BJ (cell line): ENCODE data around the gene LRP3. TPM values are rescaled to one million over a fixed set of nuclear protein-coding genes. Genes with fewer than 3 reads are reported as not detected.

Experiments
- CTCF ChIA-PET: fragments of 350-600 bp; formaldehyde crosslinking; extraction: SDS; loops from one replicate; lab custom pipeline; 2021; ENCODE audit warnings: antibody characterized with exemption, inconsistent platforms; lab: Yijun Ruan, JAX
- POLR2A ChIA-PET: fragments of 300-600 bp; sonication (Branson Sonifier 250); formaldehyde crosslinking; extraction: SDS; loops from one replicate; lab custom pipeline; 2021; ENCODE audit warnings: antibody characterized with exemption; lab: Charles Lee
- DNase-seq: peaks from one replicate; pipeline ENCODE4 v3.0.0-alpha.2; 2011; ENCODE audit warnings: low read depth
- H3K27me3 ChIP-seq: 2 replicates; pipeline ENCODE4 v1.6.0; 2011; ENCODE audit warnings: low read length; ENCODE audit not compliant: control insufficient read depth, insufficient read depth
- H3K36me3 ChIP-seq: 2 replicates; pipeline ENCODE4 v1.5.1; 2011; ENCODE audit warnings: low read length; ENCODE audit not compliant: control insufficient read depth, insufficient read depth
- H3K4me3 ChIP-seq: 2 replicates; pipeline ENCODE4 v1.5.1; 2011; ENCODE audit warnings: low read depth, mild to moderate bottlenecking, control low read depth, low read length
- polyA plus RNA-seq: library from polyadenylated mRNA; depleted of rRNA; stranded (reverse); fragments of >200 nt; gene quantifications from 2 replicates; pipeline ENCODE4 v1.2.3, GENCODE V29; 2011
- TF ChIP-seq, protein P1 (sequence below): IDR thresholded peaks from 2 replicates; pipeline ENCODE4 v1.5.1; 2011; ENCODE audit warnings: low read depth, mild to moderate bottlenecking, control low read depth, inconsistent platforms, low read length, moderate library complexity; ENCODE audit not compliant: insufficient read depth

The LRP3 gene
- polyA plus RNA-seq, 1 experiment = 16.1 TPM

DNA sequence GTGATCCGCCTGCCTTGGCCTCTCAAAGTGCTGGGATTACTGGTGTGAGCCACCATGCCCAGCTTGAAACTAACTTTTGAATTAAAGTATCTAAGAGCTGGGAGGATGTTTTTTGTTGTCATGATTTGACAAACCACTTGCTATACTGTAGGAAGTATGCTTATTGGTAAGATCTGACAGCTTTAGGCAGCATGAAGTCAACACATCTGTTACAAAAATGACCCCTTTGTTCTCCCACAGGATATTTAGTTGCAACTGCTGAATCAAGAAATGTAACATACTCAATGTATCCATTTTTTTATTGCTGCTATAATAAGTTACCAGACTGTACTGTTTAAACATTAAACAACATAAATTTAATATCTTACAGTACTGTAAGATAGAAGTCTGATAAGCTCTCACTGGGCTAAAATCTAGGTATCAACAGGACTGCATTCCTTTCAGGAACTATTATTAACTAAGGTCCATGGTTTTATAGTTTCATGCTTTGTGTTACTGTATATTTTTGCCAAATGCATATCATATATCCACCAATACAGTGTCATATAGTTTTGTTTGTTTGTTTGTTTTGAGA, 22.8 kb upstream of the LRP3 start:
- no peaks in the 10 kb centered on the region for H3K36me3 ChIP-seq
- TF ChIP-seq, protein P1, sequence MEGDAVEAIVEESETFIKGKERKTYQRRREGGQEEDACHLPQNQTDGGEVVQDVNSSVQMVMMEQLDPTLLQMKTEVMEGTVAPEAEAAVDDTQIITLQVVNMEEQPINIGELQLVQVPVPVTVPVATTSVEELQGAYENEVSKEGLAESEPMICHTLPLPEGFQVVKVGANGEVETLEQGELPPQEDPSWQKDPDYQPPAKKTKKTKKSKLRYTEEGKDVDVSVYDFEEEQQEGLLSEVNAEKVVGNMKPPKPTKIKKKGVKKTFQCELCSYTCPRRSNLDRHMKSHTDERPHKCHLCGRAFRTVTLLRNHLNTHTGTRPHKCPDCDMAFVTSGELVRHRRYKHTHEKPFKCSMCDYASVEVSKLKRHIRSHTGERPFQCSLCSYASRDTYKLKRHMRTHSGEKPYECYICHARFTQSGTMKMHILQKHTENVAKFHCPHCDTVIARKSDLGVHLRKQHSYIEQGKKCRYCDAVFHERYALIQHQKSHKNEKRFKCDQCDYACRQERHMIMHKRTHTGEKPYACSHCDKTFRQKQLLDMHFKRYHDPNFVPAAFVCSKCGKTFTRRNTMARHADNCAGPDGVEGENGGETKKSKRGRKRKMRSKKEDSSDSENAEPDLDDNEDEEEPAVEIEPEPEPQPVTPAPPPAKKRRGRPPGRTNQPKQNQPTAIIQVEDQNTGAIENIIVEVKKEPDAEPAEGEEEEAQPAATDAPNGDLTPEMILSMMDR = no peak
- POLR2A ChIA-PET = interaction anchor here (0.5 kb wide), 1 partner anchor 66 kb away, joined by 4 read pairs; no protein-coding TSS in a partner anchor
- no peaks in the 10 kb centered on the region for H3K27me3 ChIP-seq
- no peak for DNase-seq
- H3K4me3 ChIP-seq = no peak overlapping the region
- CTCF ChIA-PET = interaction anchor here (1.1 to 2.1 kb wide), 5 partner anchors 13 to 27 kb away, joined by 3 to 7 read pairs (median 5); no protein-coding TSS in a partner anchor

DNA sequence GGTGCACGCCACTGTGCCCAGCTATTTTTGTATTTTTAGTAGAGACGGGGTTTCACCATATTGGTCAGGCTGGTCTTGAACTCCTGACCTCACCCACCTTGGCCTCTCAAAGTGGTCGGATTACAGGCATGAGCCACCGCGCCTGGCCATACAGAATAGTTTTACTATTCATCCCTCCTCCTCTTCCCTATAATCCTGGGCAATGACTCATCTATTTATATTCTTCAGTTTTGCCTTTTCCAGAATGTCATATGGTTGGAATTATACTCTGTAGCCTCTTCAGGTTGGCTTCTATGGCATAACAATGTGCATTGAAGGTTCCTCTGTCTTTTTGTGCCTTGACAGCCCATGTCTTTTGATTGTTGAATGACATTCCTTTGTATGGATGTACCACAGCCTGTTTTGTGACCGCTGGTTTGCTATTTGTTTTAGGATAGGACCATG, 22.2 kb upstream of the LRP3 start:
- ChIA-PET POLR2A (no interaction called here), CTCF (interaction anchor here (1.1 to 2.1 kb wide), 2 partner anchors 13 to 15 kb away, joined by 3 to 5 read pairs; no protein-coding TSS in a partner anchor)
- Histone ChIP-seq H3K4me3 (no peak overlapping the region), H3K27me3 (no peaks in the 10 kb centered on the region), H3K36me3 (no peaks in the 10 kb centered on the region)
- TF ChIP-seq, protein P1 = no peak
- DNase-seq = no peak

DNA sequence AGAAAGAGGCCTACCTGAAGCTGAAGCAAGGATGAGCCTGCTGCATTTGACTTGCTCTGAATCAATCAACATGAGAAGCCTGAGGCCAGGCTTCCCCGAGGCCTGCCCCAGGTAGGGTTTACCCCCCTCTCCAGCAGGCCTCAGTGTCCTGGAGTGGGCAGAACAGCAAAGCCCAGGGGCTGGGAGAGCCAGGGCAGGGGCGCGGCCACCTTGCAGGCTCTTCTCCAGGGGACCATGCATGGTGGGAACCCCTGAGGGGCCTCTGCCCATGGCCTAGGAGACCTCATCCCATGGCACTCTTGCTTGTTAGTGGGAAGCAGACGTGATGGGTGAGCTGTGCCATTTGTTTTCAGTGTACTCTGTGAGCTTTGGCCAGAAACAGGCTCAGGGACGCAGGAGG, 19.9 kb upstream of the LRP3 start:
- TF ChIP-seq, protein P1 = no peak
- no peak for DNase-seq
- Histone ChIP-seq H3K27me3 (no peaks in the 10 kb centered on the region), H3K4me3 (no peak overlapping the region), H3K36me3 (no peaks in the 10 kb centered on the region)
- CTCF ChIA-PET = interaction anchor here (0.7 to 2.4 kb wide), 5 partner anchors 10 to 62 kb away, joined by 3 to 13 read pairs (median 3); no protein-coding TSS in a partner anchor
- POLR2A ChIA-PET = no interaction called here

DNA sequence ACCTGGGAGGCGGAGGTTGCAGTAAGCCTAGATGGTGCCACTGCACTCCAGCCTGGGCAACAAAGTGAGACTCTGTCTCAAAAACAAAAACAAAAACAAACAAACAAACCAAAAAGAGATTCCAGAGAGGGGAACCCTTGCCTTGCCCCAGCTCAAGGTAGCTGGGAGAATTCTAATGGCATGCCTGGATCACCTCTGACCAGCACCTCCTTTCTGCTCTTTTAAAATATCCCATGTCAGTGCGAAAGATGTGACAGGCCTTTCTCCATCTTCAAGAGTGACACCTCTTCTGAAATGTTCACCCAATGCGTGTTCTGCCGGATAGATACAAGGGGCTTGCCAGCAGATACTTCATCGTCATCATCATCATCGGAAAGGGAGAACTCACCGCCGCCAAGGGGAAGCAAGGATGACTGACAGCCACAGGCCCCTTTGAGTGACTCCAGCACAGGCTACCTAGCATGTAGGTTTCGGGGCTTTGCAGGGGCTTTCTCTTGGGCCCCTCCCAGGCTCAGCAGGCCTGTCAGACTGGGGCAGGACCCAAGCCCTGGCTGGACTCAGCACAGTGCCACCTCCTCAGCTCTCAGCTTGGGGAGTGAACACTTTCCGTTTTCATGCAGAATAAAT, 18.9 kb upstream of the LRP3 start:
- no peaks in the 10 kb centered on the region for H3K36me3 ChIP-seq
- CTCF ChIA-PET = interaction anchor here (2.2 to 3.1 kb wide), 4 partner anchors 9 to 31 kb away, joined by 9 to 23 read pairs (median 12); no protein-coding TSS in a partner anchor
- DNase-seq = no peak
- TF ChIP-seq, protein P1 = no peak
- no peak overlapping the region for H3K4me3 ChIP-seq
- POLR2A ChIA-PET = no interaction called here
- no peaks in the 10 kb centered on the region for H3K27me3 ChIP-seq

DNA sequence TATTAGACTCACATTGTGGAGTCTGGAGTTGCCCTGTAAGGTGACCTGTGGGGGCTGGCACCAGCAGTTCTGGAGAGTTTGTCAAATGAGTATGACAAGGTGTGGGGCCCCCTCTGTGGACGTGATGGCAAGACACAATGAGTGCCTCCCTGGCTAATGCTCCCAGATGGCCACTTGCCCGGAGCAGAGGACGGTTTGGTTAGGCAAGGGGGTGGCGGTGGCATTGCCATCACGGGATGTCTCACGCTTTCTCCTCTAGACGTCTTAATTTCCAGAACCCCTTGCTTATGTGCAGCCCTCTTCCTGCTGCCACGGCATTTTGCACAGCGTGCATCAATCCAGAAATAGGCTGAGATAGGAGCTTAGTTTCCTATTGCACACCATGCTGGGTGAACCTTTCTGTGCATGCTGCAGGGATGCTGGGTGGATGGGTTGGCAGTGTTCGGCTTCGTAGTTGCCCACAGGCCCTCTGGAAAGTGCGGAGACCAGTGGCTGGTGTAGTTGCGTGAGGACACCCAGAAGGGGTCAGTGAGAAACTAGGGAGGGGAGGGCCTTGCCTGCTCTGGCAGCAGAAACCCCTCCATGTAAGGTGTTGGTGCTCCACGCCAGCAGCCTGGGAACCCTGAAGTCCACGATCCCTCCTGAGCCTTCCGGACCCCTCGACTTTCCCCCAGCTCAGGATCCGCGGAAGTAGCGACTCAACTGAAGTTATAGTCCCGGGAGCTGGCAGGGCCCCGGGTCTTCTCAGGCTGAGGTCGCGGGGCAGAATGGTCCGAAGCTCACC, 18.1 kb upstream of the LRP3 start:
- no peak for DNase-seq
- CTCF ChIA-PET = interaction anchor here (1.0 to 3.4 kb wide), 14 partner anchors 8 to 231 kb away, joined by 3 to 35 read pairs (median 5); no protein-coding TSS in a partner anchor
- TF ChIP-seq, protein P1 = no peak; the same call in 1 of the 2 replicates
- peak overlapping the region; percentile 86 for H3K4me3 ChIP-seq
- no peaks in the 10 kb centered on the region for H3K27me3 ChIP-seq
- POLR2A ChIA-PET = interaction anchor here (0.6 kb wide), 1 partner anchor 1309 kb away, joined by 5 read pairs; no protein-coding TSS in a partner anchor
- no peaks in the 10 kb centered on the region for H3K36me3 ChIP-seq
